NCI-H2107 treated with DMSO at 0.1 percent for 48 hours (cell line): ENCODE results near the gene HDAC3.
"Not testable (repeated sequence)": the region's sequence is repeated elsewhere in the genome, so short reads cannot be mapped to it uniquely, and the experiment has no call there.

Source experiments
- DNase-seq: peaks from one replicate; lab custom pipeline; 2025; ENCODE audit not compliant: unreplicated experiment; lab: John Stamatoyannopoulos, UW

Gene HDAC3

DNA sequence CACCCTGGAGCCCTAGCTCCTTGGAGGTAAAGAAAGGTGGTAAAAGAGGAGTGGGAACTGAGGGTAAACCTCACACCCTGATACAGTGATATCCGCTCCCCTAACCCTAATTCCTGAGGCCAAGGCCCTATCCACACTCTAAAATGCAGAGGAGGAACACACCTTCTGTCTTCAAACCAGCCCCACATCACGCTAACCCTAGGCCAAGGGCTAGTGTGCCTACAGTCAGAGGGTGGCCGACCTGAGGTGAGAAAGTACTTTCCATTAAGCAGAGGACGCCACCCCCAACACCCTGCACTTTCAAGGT, 590 bp downstream of the HDAC3 start:
- no peak for DNase-seq

DNA sequence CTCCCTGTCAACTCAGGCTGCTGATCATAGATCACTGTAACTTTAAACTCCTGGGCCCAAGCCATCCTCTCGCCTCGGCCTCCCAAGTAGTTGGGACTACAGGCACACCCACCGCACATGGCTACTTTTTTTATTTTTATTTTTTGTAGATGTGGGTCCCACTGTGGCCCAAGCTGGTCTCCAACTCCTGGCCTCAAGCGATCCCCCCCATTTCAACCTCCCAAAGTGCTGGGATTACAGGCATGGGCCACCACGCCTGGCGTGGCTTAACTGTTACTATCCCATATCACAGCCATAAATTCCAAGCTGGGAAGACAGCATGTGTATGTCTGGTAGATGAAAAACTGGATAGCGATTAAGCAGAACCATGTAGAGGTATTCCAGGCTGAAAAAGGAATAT, 1.0 kb downstream of the HDAC3 start:
- DNase-seq, result no peak

DNA sequence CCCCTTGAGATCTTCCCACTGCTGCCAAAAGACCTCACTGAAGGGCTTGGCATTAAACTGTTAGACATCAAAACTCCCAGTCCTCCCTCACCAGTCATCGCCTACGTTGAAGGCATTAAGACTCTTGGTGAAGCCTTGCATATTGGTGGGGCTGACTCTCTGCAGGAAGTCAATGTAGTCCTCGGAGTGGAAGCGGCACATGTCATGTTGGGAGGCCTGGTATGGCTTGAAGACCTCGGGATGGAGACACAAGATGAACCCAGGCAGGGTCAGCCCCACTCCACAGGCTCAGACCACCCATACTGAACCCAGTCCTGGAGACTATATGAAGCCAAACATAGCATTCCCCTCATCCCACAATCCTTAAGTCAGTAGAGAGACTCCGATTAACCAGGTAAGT, 1.9 kb downstream of the HDAC3 start:
- no peak for DNase-seq

DNA sequence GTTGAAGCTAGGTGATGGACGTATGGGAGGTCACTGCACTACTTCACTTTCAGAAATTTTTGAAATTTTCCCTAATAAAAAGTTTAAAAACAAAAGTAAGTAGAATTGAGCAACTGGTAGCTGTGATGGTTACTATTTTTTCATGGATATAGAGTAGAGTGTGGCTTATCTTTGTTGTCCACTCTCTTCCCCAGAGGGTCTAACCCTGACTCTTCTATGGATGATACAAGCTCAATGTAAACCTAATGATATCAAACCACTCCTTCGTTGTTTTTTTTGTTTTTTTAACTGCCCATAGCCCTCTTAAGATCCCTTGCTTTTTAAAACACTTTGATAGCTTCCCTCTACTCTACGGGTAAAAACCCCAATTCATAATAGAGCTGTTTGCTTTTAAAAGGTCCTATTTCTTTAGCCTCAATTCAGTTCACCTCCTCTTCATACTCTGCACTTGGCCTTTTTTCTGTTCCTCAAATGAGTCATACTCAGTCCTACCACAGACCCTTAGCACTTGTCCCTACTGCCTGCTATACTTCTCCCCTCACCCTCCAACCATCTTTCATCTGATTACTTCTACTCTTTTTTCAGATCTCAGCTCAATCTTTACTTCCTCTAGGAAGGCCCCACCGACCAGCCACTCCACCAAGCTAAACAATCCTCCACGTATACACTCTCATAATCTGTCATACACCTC, 2.6 kb downstream of the HDAC3 start:
- no peak for DNase-seq

DNA sequence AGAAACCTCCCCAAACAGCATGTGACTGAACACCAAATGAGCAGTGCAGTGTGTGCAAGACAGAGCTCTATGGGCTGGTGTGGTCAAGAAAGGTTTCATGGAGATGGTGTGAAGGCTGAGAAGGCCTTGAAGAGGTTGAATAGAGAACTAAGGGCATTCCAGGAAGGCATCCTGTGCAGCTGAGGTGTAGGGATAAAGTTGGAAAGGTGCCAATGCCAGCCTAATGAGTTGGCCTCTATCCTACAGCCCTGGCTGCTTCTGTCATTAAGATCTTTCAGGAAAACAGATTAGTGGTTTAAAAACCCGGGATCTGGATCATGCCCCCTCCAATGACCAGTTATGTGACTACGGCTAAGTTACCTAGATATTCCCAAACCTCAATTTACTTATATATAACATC, 4.0 kb downstream of the HDAC3 start:
- DNase-seq, result no peak

DNA sequence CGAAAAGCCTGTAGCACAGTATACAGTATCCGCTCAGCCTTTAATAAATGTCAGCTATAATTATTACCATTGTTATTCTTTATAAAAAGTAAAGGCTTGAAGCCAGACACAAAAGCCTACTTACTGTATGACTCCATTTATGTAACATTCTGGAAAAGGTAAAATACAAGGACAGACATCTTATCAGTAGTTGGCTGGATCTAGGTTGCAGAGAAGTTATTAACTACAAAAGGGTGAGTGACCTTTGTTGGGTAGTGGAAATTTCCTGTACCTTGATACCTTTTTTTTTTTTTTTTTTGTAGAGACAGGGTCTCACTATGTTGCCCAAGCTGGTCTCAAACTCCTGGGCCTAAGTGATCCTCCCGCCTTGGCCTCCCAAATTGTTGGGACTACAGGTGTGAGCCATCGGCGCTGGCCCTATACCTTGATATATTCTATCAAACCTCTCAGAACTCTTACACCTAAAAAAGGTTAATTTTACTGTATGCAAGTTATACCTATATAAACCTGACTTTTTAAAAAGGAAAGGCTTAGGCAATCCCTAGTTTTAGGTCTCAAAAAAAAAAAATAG, 6.0 kb downstream of the HDAC3 start:
- DNase-seq, result no peak

DNA sequence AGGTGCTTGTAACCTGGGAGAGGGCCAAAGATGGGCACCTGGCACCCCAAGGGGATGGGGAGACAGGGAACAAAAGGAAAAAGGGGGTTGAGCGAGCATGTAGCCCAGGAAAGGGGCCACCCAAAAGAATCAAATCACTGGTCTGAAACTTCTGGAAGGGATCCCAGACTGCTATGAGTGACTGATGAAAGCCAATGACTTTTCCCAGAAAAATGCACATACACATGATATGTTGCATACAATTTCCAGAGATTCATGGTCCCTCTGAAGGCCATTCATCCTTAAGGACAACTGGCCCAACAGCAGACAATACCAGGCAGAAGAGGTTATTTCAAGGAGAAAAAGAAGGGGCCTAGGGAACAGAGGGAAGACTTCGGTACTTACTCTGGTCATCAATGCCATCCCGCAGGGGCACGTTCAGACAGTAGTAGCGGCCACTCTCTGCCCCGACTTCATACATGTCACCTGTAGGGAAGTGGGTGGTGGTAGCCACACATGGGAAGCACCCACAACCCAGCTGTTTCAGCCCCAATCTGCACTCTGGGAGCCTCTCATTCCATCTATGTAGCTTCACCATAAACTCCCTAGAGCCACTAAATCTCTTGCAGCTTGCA, 8.4 kb downstream of the HDAC3 start:
- no peak for DNase-seq

DNA sequence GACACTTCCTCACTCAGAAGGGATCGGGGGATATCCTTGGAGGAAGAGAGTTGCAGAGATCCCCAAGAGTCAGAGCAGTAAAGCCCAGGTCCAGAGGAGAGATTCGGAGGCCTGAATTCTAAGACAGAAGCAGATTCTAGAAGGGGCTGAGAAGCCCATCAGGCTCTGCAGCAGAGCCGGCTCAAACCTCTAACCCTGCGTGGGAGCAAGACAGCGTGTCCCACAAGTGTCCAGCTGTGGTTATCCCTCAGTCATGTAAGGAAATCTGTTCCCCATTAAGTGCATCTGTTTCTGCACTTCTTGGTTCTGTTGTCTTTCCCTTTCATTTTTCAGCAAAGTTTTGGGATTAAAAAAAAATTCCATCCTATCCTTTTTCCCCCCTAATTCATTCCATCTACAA, 13.0 kb downstream of the HDAC3 start:
- no peak for DNase-seq

DNA sequence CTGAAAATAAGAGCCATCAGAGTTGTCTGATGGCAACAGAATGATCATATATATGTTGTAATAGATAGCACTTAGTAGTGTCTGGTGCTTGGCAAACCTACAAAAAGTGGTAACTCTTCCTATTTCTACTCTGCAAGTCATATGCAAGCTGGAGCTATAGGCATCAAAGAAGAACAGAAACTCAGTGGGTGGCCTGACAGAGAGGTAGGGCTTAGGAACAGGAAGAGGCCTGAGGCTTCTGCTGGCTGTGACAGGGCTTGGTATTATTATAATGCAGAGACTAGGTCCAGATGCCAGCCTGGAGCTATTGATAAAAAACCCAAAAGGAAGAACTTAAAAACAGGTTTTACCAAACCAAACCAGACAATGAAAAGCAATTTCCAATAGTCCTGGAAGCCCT, 13.5 kb downstream of the HDAC3 start:
- DNase-seq, result no peak

DNA sequence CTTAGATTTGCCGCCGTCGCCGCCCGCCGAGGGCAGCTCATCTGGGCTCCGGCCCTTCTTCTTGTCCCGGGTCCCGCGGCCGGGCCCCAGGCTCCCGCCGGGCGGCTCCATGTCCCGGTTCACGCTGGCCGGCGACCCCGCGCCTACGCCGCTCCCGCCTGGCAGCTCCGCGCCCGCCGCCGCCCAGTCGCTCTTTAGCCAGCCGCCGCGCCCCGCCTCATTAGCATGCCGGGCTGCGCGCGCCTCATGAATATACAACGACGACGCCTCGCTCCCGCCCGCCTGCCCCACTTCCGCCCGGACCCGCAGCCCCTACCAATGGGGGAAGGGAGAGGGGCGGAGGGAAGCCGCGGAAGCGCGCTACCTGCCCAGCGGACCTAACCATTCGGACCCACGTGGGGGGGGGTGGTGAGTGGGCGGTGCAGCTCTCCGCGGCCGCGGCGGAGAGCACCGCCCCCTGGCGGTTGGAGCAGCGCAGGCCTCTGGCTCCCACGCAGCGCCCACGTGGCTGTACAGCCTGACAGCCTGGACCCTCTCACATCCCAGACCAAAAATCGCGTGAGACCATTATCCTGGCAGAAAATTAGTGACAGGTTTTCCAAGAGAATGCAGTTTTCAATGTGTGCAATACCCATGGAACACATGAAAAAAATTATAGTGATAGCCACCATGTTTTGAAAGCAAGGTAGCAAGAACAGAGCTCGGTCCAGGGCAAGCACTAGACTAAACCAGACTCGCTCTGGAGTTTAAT, 17.7 kb downstream of the HDAC3 start, which contains the start of gene DIAPH1:
Gene DIAPH1 (minus strand): TSS at position 197 of the 751 bp plus-strand sequence. CDS start 86 bp downstream, at position 111.
- DNase-seq, result peak; percentile 52

DNA sequence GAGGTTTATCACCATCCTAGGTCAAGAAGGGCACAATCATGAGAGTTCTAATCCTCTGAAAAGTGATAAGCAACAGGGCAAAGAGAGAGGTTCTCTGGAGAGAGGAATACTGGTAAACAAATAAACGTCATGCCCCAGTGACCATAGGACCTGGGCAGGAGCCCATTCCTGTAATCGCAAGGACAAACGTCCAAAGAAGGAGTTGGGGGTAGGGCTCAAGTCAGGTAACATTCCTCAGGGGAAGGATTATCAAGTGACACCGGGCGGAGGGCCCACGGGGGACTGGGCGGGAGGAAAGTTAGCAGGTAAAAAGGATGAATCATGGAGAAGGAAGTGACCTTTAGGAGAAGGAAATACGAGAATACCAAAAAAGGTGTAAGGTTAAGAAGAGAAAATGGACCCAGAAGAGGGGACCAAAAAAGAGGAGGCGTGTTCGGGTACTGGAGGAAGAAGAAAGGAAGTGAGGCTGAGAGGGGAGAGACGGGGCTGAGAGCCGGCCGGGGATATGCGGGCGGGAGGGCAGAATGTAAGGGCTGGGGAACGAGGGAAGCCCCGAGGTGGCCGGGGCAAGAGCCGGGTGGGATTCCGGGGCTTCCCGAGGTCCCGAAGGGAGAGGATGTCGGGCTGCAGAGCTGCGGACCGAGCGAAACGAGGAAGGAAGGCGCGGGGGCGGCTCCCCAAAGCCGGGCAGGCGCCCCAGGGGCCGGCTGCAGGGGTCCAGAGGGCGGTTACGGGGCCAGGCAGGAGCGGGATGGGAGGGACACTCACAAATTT, 18.4 kb downstream of the HDAC3 start:
- DNase-seq, result peak; percentile 37

DNA sequence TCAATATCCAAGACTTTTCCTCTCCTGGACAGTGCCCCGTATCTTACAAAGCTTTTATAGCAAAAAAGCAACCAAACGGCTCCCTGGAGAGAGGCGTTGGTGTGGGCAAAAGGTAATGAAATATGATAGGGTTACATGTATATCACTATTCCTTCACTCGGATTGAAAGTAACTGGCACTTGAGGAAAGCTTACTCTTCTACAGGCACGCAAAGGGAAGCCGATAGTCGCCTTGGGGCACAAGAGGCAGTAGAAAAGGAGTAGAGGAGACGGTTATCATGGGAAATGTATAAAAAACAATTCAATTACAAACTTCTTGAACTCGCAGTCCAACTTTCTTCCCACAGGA, 19.0 kb downstream of the HDAC3 start:
- DNase-seq, result peak; percentile 36

DNA sequence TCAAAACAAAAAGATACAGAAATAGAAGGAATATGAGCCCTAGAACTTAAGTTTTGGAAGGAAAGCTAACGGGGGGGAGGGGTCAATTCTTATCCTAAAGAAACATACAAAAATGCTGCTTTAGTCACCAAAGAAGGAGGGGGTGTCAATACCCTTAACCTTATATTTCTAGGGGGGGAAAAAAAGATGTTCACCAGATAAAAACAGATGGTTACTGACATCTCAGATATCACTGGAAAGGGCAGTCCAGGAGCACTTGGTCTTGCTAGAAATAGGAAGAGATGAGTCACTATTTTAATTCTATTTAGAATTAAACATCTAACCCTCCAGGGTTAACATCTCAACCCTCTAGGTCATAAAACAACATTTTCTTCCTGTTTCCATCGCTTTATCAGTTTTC, 19.5 kb downstream of the HDAC3 start:
- DNase-seq, result no peak

DNA sequence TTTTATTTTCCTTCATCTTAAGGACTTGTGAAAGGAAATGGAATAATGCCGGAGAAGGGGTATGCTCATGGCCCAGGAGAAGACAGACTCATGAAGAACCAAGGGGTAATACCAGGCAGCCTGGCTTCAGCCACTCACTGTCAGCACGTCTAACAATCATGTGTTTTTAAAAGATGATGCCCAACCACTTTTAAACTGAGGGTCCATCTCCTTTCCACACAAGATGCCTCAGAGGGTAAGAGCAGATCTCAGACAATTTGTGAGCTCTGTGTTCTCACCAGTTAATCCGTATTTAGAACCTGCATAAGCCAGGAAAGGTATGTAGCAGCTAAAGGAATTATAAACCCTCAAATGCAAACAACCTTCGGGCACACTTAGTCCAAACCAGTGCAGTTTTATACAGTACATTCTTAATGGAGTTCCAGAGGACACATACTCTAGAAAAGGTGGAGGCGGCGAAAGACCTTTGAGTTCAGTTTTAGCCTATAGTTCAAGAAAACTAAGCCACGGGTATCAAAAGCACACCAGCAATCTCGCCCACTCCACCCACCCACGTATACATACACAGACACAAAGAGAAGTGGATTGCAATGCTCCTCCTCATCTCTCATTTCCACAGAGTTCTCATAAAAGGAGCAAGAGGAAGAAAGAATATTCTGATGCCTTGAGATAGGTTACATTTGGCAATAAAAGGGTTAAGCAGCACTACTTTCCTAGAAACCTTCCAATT, 20.5 kb downstream of the HDAC3 start:
- no peak for DNase-seq

DNA sequence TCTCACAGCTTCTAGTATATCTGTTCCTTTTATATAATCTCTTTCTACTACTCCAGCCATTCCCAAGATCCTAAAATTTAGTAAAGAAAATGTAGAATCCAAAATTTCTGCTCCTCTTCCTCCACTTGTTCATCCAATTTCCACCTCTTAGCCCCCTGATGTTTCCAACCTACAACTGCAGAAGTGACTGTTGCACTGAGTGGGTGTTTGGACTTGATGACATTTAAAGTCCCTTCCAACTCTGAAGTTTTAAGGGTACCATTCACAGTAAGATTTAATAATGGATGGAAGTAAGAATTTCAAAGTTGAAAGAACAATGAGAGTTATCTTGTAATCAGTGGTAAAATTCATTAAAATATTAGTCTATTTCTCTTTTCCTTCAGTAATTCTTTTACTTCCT, 23.3 kb downstream of the HDAC3 start:
- no peak for DNase-seq

DNA sequence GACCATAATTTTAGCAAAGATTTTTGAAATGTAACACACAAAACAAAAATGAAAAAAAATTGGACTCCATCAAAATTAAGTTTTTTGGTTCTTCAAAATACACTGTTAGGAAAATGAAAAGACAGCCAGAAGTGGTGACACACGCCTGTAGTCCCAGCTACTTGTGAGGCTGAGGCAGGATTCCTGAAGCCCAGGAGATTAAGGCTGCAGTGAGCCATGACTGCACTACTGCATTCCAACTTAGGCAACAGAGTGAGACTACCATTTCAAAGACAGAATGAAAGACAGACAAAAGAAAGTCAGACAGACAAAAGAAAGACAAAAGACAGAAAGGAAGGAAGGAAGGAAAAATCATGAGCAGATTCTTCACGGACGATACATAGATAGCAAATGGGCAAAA, 25.4 kb downstream of the HDAC3 start:
- no peak for DNase-seq

DNA sequence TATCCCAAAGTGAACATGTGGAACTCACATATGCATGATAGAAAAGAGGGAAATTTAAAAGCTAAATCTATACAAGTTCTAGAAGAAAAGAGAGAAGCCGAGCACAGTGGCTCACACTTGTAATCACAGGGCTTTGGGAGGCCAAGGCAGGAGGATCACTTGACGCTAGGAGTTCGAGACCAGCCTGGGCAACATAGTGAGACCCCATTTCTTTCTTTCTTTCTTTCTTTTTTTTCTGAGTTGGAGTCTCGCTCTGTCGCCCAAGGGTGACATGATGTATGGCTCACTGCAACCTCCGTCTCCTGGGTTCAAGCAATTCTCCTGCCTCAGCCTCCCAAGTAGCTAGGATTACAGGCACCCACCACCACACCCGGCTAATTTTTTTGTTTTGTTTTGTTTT, 26.7 kb downstream of the HDAC3 start:
- not testable (repeated sequence) for DNase-seq

DNA sequence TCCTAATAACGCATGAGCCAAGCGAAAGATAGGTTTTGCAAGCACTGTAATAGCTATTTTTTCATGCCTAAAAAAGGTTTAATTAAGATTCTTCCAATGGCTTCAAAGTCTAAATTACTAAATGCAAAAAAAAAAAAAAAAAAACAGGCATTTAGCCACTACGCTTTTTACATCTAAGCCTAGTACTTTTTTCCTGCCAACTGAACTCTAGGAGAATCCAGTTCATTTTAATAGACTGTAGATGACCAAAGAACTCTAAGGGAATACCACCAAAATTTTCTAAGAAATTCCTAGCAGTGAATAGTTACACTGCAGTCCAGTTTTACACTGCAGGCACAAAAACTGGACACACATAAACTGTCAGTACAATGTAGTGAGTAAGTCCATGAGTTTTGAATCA, 27.6 kb downstream of the HDAC3 start:
- DNase-seq, result no peak

DNA sequence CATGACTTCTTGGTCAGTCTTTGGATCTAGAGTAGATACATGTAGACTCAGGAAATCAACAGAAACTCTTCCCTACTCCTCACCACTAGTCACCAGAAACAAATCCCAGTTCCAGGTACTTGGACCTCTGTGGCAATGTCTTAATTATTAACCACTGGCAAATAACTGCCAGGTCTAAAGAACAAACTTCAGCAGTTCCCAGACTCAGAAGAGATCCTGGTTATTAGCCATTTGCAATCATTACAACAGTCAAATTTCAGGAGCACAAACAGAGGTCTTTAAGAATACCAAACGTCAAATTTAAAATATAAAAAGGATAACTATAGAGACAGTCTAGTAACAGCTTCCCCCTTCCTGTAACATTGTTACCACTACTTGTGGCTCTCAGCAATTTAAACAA, 28.1 kb downstream of the HDAC3 start:
- no peak for DNase-seq

DNA sequence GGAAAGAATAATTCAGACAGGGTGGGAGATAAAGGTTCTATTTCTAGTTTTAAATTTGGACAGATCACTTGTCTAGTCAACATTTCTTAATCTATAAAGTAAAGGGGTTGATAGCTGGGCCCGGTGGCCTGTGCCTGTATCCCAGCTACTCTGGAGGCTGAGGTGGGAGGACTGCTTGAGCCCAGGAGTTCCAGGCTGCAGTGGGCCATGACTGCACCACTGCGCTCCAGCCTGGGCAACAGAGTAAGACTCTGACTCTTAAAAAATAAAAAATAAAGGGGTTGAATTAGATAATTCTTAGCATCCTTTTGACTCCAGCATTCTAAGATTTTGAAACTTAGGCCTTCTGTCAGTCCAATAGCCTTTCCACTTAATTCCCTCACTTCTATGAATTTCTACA, 28.6 kb downstream of the HDAC3 start:
- no peak for DNase-seq
